K562 (cell line): ENCODE data around the gene HIVEP3. TPM values are rescaled to one million over a fixed set of nuclear protein-coding genes. Genes with fewer than 3 reads are reported as not detected.
A peak's percentile ranks its signal among the peaks of the same experiment; 100 is the strongest.

Experiments
- IRF9 ChIP-seq: fragments of 450-650 bp; IDR thresholded peaks from 2 replicates; pipeline ENCODE4 v1.6.1; 2016; ENCODE audit warnings: missing biosample characterization, missing genetic modification characterization
- KLF16 ChIP-seq: IDR thresholded peaks from 2 replicates; pipeline ENCODE4 v1.6.1; 2016; ENCODE audit warnings: antibody characterized with exemption
- RFX1 ChIP-seq: fragments of 450-650 bp; IDR thresholded peaks from 2 replicates; pipeline ENCODE4 v1.6.1; 2016; ENCODE audit warnings: mild to moderate bottlenecking, moderate library complexity
- TFAP4 ChIP-seq: sonication (generic); formaldehyde crosslinking; IDR thresholded peaks from 2 replicates; pipeline ENCODE4 v1.8.0; 2022; ENCODE audit warnings: missing genetic modification reagents, mild to moderate bottlenecking, moderate library complexity, borderline replicate concordance
- THRAP3 ChIP-seq: fragments of 450-650 bp; IDR thresholded peaks from 2 replicates; pipeline ENCODE4 v1.6.1; 2016; ENCODE audit warnings: mild to moderate bottlenecking, inconsistent platforms, borderline replicate concordance
- TSHZ1 ChIP-seq: fragments of 250-450 bp; sonication (Bioruptor Pico); IDR thresholded peaks from 2 replicates; pipeline ENCODE4 v1.4.0; 2020; ENCODE audit warnings: mild to moderate bottlenecking, moderate library complexity
- UBTF ChIP-seq, 2 experiments: IDR thresholded peaks; 2 replicates each; pipeline ENCODE4 v1.6.1; 2012; ENCODE audit warnings: improper control_type of control experiment in 2 of 2, low read depth in 2 of 2, low read length in 2 of 2, borderline replicate concordance in 1 of 2
- ZNF282 ChIP-seq: sonication (generic); formaldehyde crosslinking; IDR thresholded peaks from 2 replicates; pipeline ENCODE4 v1.8.1; 2023; ENCODE audit warnings: missing genetic modification reagents
- ZNF316 ChIP-seq: fragments of 450-650 bp; IDR thresholded peaks from 2 replicates; pipeline ENCODE4 v1.6.1; 2016
- ZNF407 ChIP-seq: fragments of 450-650 bp; IDR thresholded peaks from 2 replicates; pipeline ENCODE4 v1.6.1; 2016; ENCODE audit warnings: low read depth
- polyA plus RNA-seq, 8 experiments: library from polyadenylated mRNA; depleted of rRNA in 4 of 8; stranded (reverse) in 5 of 8; unstranded in 3 of 8; fragments of >200 nt; fragmentation: Nextera tagmentation in 2 of 8; fragmentation: Illumina TruSeq in 1 of 8; extraction: Ambion mirVana in 2 of 8; extraction: Trizol in 1 of 8; gene quantifications; 2 replicates each; pipeline versions ENCODE4 v1.2.1 to v1.2.3, GENCODE V29; 2011 to 2014; ENCODE audit warnings: inconsistent platforms in 1 of 8, missing spikeins in 1 of 8
- total RNA-seq, 7 experiments: library from RNA; depleted of rRNA in 6 of 7; stranded (reverse); fragments of >200 nt in 6 of 7; fragmentation: Illumina TruSeq in 2 of 7; extraction: Trizol in 2 of 7; gene quantifications; 2 replicates each; pipeline versions ENCODE4 v1.2.1 to v1.2.3, GENCODE V29; 2011 to 2021; ENCODE audit warnings: low replicate concordance in 1 of 7

The HIVEP3 gene
- total and polyA plus RNA-seq, 9 of the 15 experiments (the other 6 are each of a cell fraction or from before 2014, with no cell fraction given), result 0.09 to 0.58 (median 0.34) TPM; not detected in 1

GRCh38 chr1:41880950-41881885 lies 37.5 kb downstream of the HIVEP3 start (continued):
- TF ChIP-seq ZNF407 (no peak), THRAP3 (no peak), UBTF (IDR thresholded peaks at IDR 0.05; ENCODE audit: borderline replicate concordance in 1 of 2, low read depth in 2 of 2, low read length in 2 of 2) (no peak), RFX1 (no peak), ZNF316 (peak; percentile 90), ZNF282 (no peak), KLF16 (no peak), TFAP4 (CRISPR knock-in tag) (no peak), IRF9 (tag) (no peak), TSHZ1 (CRISPR knock-in tag) (no peak)
